ENCODE data around the gene BPGM. TPM values are rescaled to one million over a fixed set of nuclear protein-coding genes. Genes with fewer than 3 reads are reported as not detected.

The BPGM gene
- total RNA-seq, 1 experiment from 2014 or later, result 14.0 TPM

DNA sequence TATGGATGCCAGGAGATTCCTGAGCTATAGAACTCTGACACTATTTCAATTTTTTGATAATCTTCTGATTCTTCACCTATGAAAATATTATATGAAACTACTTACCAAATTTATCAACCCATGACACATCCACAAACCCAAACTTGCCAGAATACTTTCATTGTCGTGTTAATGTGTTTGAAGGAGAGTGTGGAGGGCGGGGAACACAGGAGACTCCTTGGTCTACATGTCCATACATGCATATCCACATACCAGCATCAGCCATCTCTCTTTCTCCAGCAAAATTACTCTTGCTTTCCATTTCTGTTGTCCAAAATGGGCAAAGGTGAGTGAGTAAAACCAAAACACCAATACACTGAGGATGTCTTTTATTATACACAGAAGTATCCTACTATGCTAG lies 23.5 kb upstream of the BPGM start:
- ChIA-PET POLR2A (ENCODE audit: low non-redundant PET) (no interaction called here), CTCF (no interaction called here)
- H3K4me3 ChIP-seq (ENCODE audit: low read depth, low read length, poor library complexity, severe bottlenecking), result no peak overlapping the region
- TF ChIP-seq EZH2 (IDR thresholded peaks at IDR 0.05; ENCODE audit: borderline replicate concordance, low read depth, low read length, poor library complexity, severe bottlenecking), result no peak
- TF ChIP-seq, protein P1, sequence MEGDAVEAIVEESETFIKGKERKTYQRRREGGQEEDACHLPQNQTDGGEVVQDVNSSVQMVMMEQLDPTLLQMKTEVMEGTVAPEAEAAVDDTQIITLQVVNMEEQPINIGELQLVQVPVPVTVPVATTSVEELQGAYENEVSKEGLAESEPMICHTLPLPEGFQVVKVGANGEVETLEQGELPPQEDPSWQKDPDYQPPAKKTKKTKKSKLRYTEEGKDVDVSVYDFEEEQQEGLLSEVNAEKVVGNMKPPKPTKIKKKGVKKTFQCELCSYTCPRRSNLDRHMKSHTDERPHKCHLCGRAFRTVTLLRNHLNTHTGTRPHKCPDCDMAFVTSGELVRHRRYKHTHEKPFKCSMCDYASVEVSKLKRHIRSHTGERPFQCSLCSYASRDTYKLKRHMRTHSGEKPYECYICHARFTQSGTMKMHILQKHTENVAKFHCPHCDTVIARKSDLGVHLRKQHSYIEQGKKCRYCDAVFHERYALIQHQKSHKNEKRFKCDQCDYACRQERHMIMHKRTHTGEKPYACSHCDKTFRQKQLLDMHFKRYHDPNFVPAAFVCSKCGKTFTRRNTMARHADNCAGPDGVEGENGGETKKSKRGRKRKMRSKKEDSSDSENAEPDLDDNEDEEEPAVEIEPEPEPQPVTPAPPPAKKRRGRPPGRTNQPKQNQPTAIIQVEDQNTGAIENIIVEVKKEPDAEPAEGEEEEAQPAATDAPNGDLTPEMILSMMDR (conservative IDR thresholded peaks at IDR 0.05; ENCODE audit: low read depth, low read length), result no peak
- DNase-seq (ENCODE audit: low spot score), result no peak
- H3K36me3 ChIP-seq (ENCODE audit: insufficient read depth, low read length, poor library complexity, severe bottlenecking), result no peaks in the 10 kb centered on the region
- no peaks in the 10 kb centered on the region for H3K4me1 ChIP-seq (ENCODE audit: insufficient read depth, low read length, poor library complexity, severe bottlenecking)
- no peak overlapping the region for H3K27ac ChIP-seq (ENCODE audit: low read depth, low read length, poor library complexity, severe bottlenecking)
- BruUV-seq (replicated peaks), result no TSS peak
- intact Hi-C loops (cut with micrococcal nuclease; ENCODE audit: unreplicated experiment), result no loop called here
- peaks cover 98% of the 10 kb centered on the region for H3K27me3 ChIP-seq (replicated peaks; ENCODE audit: insufficient read depth, low read depth, low read length, poor library complexity)
- H3K9me3 ChIP-seq (ENCODE audit: low read depth, low read length, poor library complexity, severe bottlenecking), result no peaks in the 10 kb centered on the region

- intact Hi-C loops (cut with micrococcal nuclease; ENCODE audit: unreplicated experiment), result no loop called here
- no peak for TF ChIP-seq EZH2 (IDR thresholded peaks at IDR 0.05; ENCODE audit: borderline replicate concordance, low read depth, low read length, poor library complexity, severe bottlenecking)
- TF ChIP-seq, protein P1 (conservative IDR thresholded peaks at IDR 0.05; ENCODE audit: low read depth, low read length), result no peak
- Histone ChIP-seq H3K27me3 (replicated peaks; ENCODE audit: insufficient read depth, low read depth, low read length, poor library complexity) (peaks cover 99% of the 10 kb centered on the region), H3K27ac (ENCODE audit: low read depth, low read length, poor library complexity, severe bottlenecking) (no peak overlapping the region), H3K4me1 (ENCODE audit: insufficient read depth, low read length, poor library complexity, severe bottlenecking) (no peaks in the 10 kb centered on the region), H3K36me3 (ENCODE audit: insufficient read depth, low read length, poor library complexity, severe bottlenecking) (no peaks in the 10 kb centered on the region), H3K9me3 (ENCODE audit: low read depth, low read length, poor library complexity, severe bottlenecking) (no peaks in the 10 kb centered on the region), H3K4me3 (ENCODE audit: low read depth, low read length, poor library complexity, severe bottlenecking) (no peak overlapping the region)
- POLR2A ChIA-PET (ENCODE audit: low non-redundant PET), result no interaction called here
- no peak for DNase-seq (ENCODE audit: low spot score)
- CTCF ChIA-PET, result no interaction called here
- BruUV-seq (replicated peaks), result no TSS peak
Observed at GRCh38 chr7:134625550-134625949, 21.1 kb upstream of the BPGM start.

DNA sequence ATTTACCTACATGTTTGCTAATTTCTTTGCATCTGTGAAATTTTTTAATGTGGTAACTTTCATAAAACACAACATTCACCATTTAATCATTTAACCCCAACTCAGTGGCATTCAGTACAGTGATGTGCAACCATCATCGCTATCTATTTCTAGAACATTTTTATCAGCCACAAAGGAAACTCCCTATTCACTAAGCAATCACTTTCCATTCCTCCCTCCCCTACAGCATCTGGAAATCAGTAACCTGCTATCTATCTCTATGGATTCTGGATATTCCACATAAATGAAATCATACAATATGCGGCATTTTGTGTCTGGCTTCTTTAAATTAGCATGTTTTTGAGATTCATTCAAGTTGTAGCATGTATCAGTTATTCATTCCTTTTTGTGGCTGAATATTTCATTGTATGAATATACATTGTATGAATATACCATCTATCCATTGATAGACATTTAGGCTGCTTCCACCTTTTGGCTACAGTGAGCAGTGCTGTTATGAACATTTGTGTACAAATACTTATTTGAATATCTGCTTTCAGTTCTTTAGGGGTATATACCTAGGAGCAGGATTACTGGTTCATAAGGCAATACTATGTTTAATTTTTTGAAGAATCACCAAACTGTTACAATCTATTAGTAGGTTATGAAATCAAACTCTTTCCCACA lies 19.4 kb upstream of the BPGM start:
- no peak overlapping the region for H3K27ac ChIP-seq (ENCODE audit: low read depth, low read length, poor library complexity, severe bottlenecking)

More for the DNA sequence above, 19.4 kb upstream of the BPGM start:
- CTCF ChIA-PET, result no interaction called here
- TF ChIP-seq EZH2 (IDR thresholded peaks at IDR 0.05; ENCODE audit: borderline replicate concordance, low read depth, low read length, poor library complexity, severe bottlenecking), result no peak
- TF ChIP-seq, protein P1 (conservative IDR thresholded peaks at IDR 0.05; ENCODE audit: low read depth, low read length), result no peak
- peaks cover 84% of the 10 kb centered on the region for H3K27me3 ChIP-seq (replicated peaks; ENCODE audit: insufficient read depth, low read depth, low read length, poor library complexity)
- H3K9me3 ChIP-seq (ENCODE audit: low read depth, low read length, poor library complexity, severe bottlenecking), result no peaks in the 10 kb centered on the region
- no peaks in the 10 kb centered on the region for H3K4me1 ChIP-seq (ENCODE audit: insufficient read depth, low read length, poor library complexity, severe bottlenecking)
- no peak for DNase-seq (ENCODE audit: low spot score)
- intact Hi-C loops (cut with micrococcal nuclease; ENCODE audit: unreplicated experiment), result no loop called here
- POLR2A ChIA-PET (ENCODE audit: low non-redundant PET), result no interaction called here
- no peak overlapping the region for H3K4me3 ChIP-seq (ENCODE audit: low read depth, low read length, poor library complexity, severe bottlenecking)
- no TSS peak for BruUV-seq (replicated peaks)
- H3K36me3 ChIP-seq (ENCODE audit: insufficient read depth, low read length, poor library complexity, severe bottlenecking), result no peaks in the 10 kb centered on the region
